ENCODE measurements around the gene UBAC2.

DNA sequence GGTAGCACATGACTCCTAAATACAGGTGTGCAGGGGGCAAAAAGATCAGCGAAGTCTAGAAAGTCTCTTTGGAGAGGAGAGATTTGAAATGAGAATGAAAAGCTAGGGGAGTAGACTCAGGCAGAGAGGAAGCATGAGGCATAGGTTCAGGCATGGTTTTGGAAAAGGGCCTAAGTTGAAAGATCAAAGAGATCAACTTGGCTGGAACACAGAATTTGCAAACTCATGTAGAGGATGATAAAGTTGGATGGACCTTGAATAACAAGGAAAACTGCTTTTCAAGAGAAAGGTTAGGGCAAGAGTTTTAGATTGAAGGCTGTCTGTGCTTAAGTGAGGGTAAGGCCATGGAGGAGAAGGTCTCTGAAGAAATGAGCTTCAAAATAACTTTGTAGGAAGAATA, 47.4 kb upstream of the UBAC2 start:
- no peak for TF ChIP-seq EZH2 (IDR thresholded peaks at IDR 0.05; ENCODE audit: borderline replicate concordance, low read depth, low read length, poor library complexity, severe bottlenecking)
- TF ChIP-seq CTCF (conservative IDR thresholded peaks at IDR 0.05; ENCODE audit: low read depth, low read length), result no peak
